Gastrocnemius medialis (tissue), 4 donors: ENCODE results near the gene DHX16. TPM values are rescaled to one million over a fixed set of nuclear protein-coding genes. Genes with fewer than 3 reads are reported as not detected.
A peak's percentile ranks its signal among the peaks of the same experiment; 100 is the strongest.

Experiments used
- ATAC-seq, 2 donors: fragments of 150-250 bp; one replicate each; pipeline ENCODE4 v1.9.1; 2016
- DNase-seq, 2 donors: peaks; one replicate each; pipeline ENCODE4 v3.0.0-alpha.2; 2019
- H3K27ac ChIP-seq, 4 donors: fragments of 200-600 bp; sonication (generic); 1 replicate in 1 of 4; 2 replicates in 3 of 4; pipeline ENCODE4 v1.5.1; 2016 to 2018; ENCODE audit warnings: mild to moderate bottlenecking in 2 of 4, moderate library complexity in 1 of 4
- H3K27me3 ChIP-seq, 3 donors: fragments of 200-600 bp; sonication (generic) in 2 of 3; 1 replicate in 1 of 3; 2 replicates in 2 of 3; pipeline versions ENCODE4 v1.5.1 to v1.6.0; 2016 to 2019; ENCODE audit warnings: mild to moderate bottlenecking in 1 of 3, moderate library complexity in 1 of 3
- H3K36me3 ChIP-seq, 2 donors: fragments of 200-600 bp; sonication (generic) in 1 of 2; one replicate each; pipeline ENCODE4 v1.5.1; 2017 to 2018
- H3K4me1 ChIP-seq, 2 donors: fragments of 200-600 bp; sonication (generic) in 1 of 2; one replicate each; pipeline ENCODE4 v1.5.1; 2016 to 2017; ENCODE audit warnings: mild to moderate bottlenecking in 2 of 2
- H3K4me3 ChIP-seq, 4 donors: fragments of 200-600 bp; sonication (generic) in 3 of 4; 1 replicate in 1 of 4; 2 replicates in 3 of 4; pipeline ENCODE4 v1.5.1; 2016 to 2019; ENCODE audit warnings: mild to moderate bottlenecking in 2 of 4
- H3K9me3 ChIP-seq, 3 donors: fragments of 200-600 bp; sonication (generic) in 2 of 3; 1 replicate in 1 of 3; 2 replicates in 2 of 3; pipeline ENCODE4 v1.5.1; 2016 to 2019
- CTCF ChIP-seq, 5 experiments: fragments of 450-650 bp in 3 of 5; fragments of 200-600 bp in 2 of 5; sonication (generic) in 2 of 5; IDR thresholded peaks in 4 of 5; conservative IDR thresholded peaks in 1 of 5; 1 replicate in 4 of 5; 2 replicates in 1 of 5; pipeline ENCODE4 v1.5.1; 2016 to 2019; ENCODE audit warnings: antibody characterized with exemption in 5 of 5, mild to moderate bottlenecking in 3 of 5, moderate library complexity in 3 of 5
- POLR2A ChIP-seq, 2 donors: fragments of 450-650 bp; IDR thresholded peaks; one replicate each; pipeline ENCODE4 v1.6.1; 2017; ENCODE audit warnings: antibody characterized with exemption in 2 of 2, mild to moderate bottlenecking in 2 of 2, moderate library complexity in 2 of 2
- in situ Hi-C, 4 donors: fragments of 200-750 bp; cut with MboI; loops; one replicate each; pipeline versions ENCODE4 v1.15.0 to v1.8.0; 2017; ENCODE audit warnings: low sequenced_read_pairs in 4 of 4
- intact Hi-C: fragments of 100-400 bp; cut with DNase I; formaldehyde crosslinking; loops from one replicate; pipeline ENCODE4 v1.15.1; 2023; ENCODE audit warnings: low total_unique reads
- total RNA-seq, 4 donors: library from RNA; depleted of rRNA; stranded (reverse); fragments of >200 nt; gene quantifications; one replicate each; pipeline versions ENCODE4 v1.1.0 to v1.2.3, GENCODE V29; 2016

DHX16 gene
- total RNA-seq, 4 donors from 2014 or later = 39.1 to 74.8 (median 49.4) TPM

GRCh38 chr6:30645989-30646388 lies 26.8 kb downstream of the DHX16 start:
- no peaks in the 10 kb centered on the region for H3K27me3 ChIP-seq
- ATAC-seq = no peak
- no peak overlapping the region for H3K4me3 ChIP-seq
- TF ChIP-seq CTCF (IDR thresholded peaks at IDR 0.05 in 4 of 5, conservative IDR thresholded peaks at IDR 0.05 in 1 of 5) = no peak
- no peak for TF ChIP-seq POLR2A (IDR thresholded peaks at IDR 0.05)
- H3K36me3 ChIP-seq = peaks cover 0 to 16% of the 10 kb centered on the region in 2 donors
- peak overlapping the region in 2 of 4 donors; percentile 97 to 100 for H3K27ac ChIP-seq
- peaks cover 11 to 15% of the 10 kb centered on the region in 2 donors for H3K4me1 ChIP-seq
- in situ Hi-C loops = no loop called here
- intact Hi-C loops = no loop called here
- H3K9me3 ChIP-seq = no peaks in the 10 kb centered on the region
- DNase-seq = no peak

- no peak for ATAC-seq
- TF ChIP-seq CTCF (IDR thresholded peaks at IDR 0.05 in 4 of 5, conservative IDR thresholded peaks at IDR 0.05 in 1 of 5) (no peak), POLR2A (IDR thresholded peaks at IDR 0.05) (no peak)
- no peak for DNase-seq
- H3K4me3 ChIP-seq = no peak overlapping the region
- H3K9me3 ChIP-seq = no peaks in the 10 kb centered on the region
- in situ Hi-C loops (no loop called here), intact Hi-C loops (no loop called here)
- H3K36me3 ChIP-seq = peaks cover 0 to 15% of the 10 kb centered on the region in 2 donors
- H3K27me3 ChIP-seq = no peaks in the 10 kb centered on the region
- no peak overlapping the region for H3K27ac ChIP-seq
- peaks cover 11 to 15% of the 10 kb centered on the region in 2 donors for H3K4me1 ChIP-seq
Observed at GRCh38 chr6:30644769-30645168, 28.0 kb downstream of the DHX16 start.

- Histone ChIP-seq H3K36me3 (peaks cover 0 to 12% of the 10 kb centered on the region in 2 donors), H3K9me3 (no peaks in the 10 kb centered on the region), H3K27me3 (no peaks in the 10 kb centered on the region), H3K4me3 (no peak overlapping the region), H3K27ac (no peak overlapping the region), H3K4me1 (peaks cover 11% of the 10 kb centered on the region in 2 donors)
- ATAC-seq (no peak), DNase-seq (no peak)
- in situ Hi-C loops = no loop called here
- TF ChIP-seq CTCF (IDR thresholded peaks at IDR 0.05 in 4 of 5, conservative IDR thresholded peaks at IDR 0.05 in 1 of 5) (no peak), POLR2A (IDR thresholded peaks at IDR 0.05) (no peak)
- intact Hi-C loops = no loop called here
Observed at GRCh38 chr6:30643656-30644055, 29.1 kb downstream of the DHX16 start.

GRCh38 chr6:30641048-30641447 lies 31.8 kb downstream of the DHX16 start:
- no peaks in the 10 kb centered on the region for H3K4me1 ChIP-seq
- peaks cover 0 to 12% of the 10 kb centered on the region in 2 donors for H3K36me3 ChIP-seq
- no peaks in the 10 kb centered on the region for H3K9me3 ChIP-seq
- no peak overlapping the region for H3K27ac ChIP-seq
- ATAC-seq (no peak), DNase-seq (no peak)
- H3K27me3 ChIP-seq = no peaks in the 10 kb centered on the region
- H3K4me3 ChIP-seq = no peak overlapping the region
- intact Hi-C loops (no loop called here), in situ Hi-C loops (no loop called here)
- TF ChIP-seq POLR2A (IDR thresholded peaks at IDR 0.05) = no peak
- no peak for TF ChIP-seq CTCF (IDR thresholded peaks at IDR 0.05 in 4 of 5, conservative IDR thresholded peaks at IDR 0.05 in 1 of 5)

DNA sequence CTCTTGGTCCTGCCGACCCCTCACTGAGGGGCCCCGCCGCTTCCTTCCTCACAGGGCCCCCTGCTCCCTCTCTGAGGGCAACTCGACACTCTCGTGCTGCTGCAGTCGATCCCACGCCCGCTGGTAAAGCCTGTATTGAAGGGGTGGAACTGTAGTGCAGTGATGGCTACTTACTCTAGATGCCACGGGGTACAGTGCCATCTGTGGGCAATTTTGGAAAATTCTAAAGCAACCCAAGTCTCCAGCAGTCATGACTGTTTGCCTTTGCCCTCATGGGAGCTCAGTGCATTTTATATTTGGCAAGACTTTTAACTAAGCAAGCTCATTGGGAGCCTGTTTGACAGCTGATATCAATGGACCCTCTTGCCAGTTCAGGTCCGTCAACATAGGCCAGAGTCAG lies 32.3 kb downstream of the DHX16 start:
- no peaks in the 10 kb centered on the region for H3K27me3 ChIP-seq
- no peak overlapping the region for H3K4me3 ChIP-seq
- H3K36me3 ChIP-seq = peaks cover 0 to 12% of the 10 kb centered on the region in 2 donors
- in situ Hi-C loops = no loop called here
- DNase-seq = no peak
- intact Hi-C loops = no loop called here
- no peak for ATAC-seq
- no peak overlapping the region for H3K27ac ChIP-seq
- no peaks in the 10 kb centered on the region for H3K9me3 ChIP-seq
- H3K4me1 ChIP-seq = no peaks in the 10 kb centered on the region
- TF ChIP-seq CTCF (IDR thresholded peaks at IDR 0.05 in 4 of 5, conservative IDR thresholded peaks at IDR 0.05 in 1 of 5) = no peak
- TF ChIP-seq POLR2A (IDR thresholded peaks at IDR 0.05) = no peak
